GM12878 (cell line): ENCODE data around the gene PHACTR3. TPM values are rescaled to one million over a fixed set of nuclear protein-coding genes. Genes with fewer than 3 reads are reported as not detected.

Experiments
- ATAC-seq: fragments of 200-7000 bp; cut with Tn5 transposase; 3 replicates; pipeline ENCODE4 v1.9.1; 2020; ENCODE audit warnings: mild to moderate bottlenecking, moderate library complexity
- BruUV-seq: library from RNA; stranded (reverse); fragments of 400-500 nt; replicated peaks from 2 replicates; lab custom pipeline; 2021; lab: Mats Ljungman, UMichigan
- CTCF ChIA-PET: fragments of 300-600 bp; sonication (Branson Sonifier 250); formaldehyde crosslinking; extraction: SDS; loops from one replicate; lab custom pipeline; 2021; ENCODE audit warnings: inconsistent platforms; lab: Yijun Ruan, JAX
- POLR2A ChIA-PET: fragments of 350-600 bp; formaldehyde crosslinking; extraction: SDS; loops from one replicate; lab custom pipeline; 2021; ENCODE audit warnings: inconsistent platforms; lab: Charles Lee
- RAD21 ChIA-PET: fragments of 300-600 bp; sonication (Branson Sonifier 250); formaldehyde crosslinking; loops from one replicate; lab custom pipeline; 2023; ENCODE audit warnings: antibody characterized with exemption; ENCODE audit not compliant: unreplicated experiment; lab: Charles Lee
- SMC1A ChIA-PET: fragments of 300-600 bp; sonication (Branson Sonifier 250); formaldehyde crosslinking; loops from one replicate; lab custom pipeline; 2023; ENCODE audit not compliant: unreplicated experiment, uncharacterized antibody; lab: Charles Lee
- DNase-seq: peaks from one replicate; pipeline ENCODE4 v3.0.0-alpha.2; 2011; ENCODE audit warnings: low read depth, low spot score
- FAIRE-seq: peaks from 3 replicates; lab custom pipeline; 2011; peaks lifted over from hg19 to GRCh38; lab: Jason Lieb, UNC
- H2AFZ ChIP-seq: 2 replicates; pipeline ENCODE4 v1.6.0; 2011; ENCODE audit warnings: low read depth, low read length, control low read depth; ENCODE audit not compliant: control insufficient read depth
- H3K27ac ChIP-seq: 2 replicates; pipeline ENCODE4 v1.5.1; 2011; ENCODE audit warnings: control low read depth; ENCODE audit not compliant: control insufficient read depth, insufficient read depth
- H3K27me3 ChIP-seq, 2 experiments: replicated peaks in 1 of 2; 2 replicates each; pipeline versions ENCODE4 v1.6.0 to v1.6.1; 2011; ENCODE audit warnings: low read length in 1 of 2; ENCODE audit not compliant: control insufficient read depth in 2 of 2, insufficient read depth in 2 of 2
- H3K36me3 ChIP-seq, 2 experiments: 2 replicates each; pipeline ENCODE4 v1.5.1; 2011; ENCODE audit warnings: low read length in 1 of 2; ENCODE audit not compliant: control insufficient read depth in 2 of 2, insufficient read depth in 2 of 2
- H3K4me1 ChIP-seq: 2 replicates; pipeline ENCODE4 v1.6.1; 2011; ENCODE audit warnings: mild to moderate bottlenecking, low read length, moderate library complexity, mixed read lengths; ENCODE audit not compliant: control insufficient read depth, insufficient read depth
- H3K4me2 ChIP-seq: 2 replicates; pipeline ENCODE4 v1.6.0; 2011; ENCODE audit warnings: control low read depth; ENCODE audit not compliant: control insufficient read depth, insufficient read depth
- H3K4me3 ChIP-seq: fragments of 200-600 bp; sonication (generic); 2 replicates; pipeline ENCODE4 v1.5.1; 2016
- H3K79me2 ChIP-seq: 2 replicates; pipeline ENCODE4 v1.6.0; 2011; ENCODE audit warnings: low read length; ENCODE audit not compliant: control insufficient read depth, insufficient read depth
- H3K9ac ChIP-seq: 2 replicates; pipeline ENCODE4 v1.8.0; 2011; ENCODE audit warnings: low read length, control low read depth, mixed read lengths; ENCODE audit not compliant: control insufficient read depth, insufficient read depth
- H3K9me3 ChIP-seq: replicated peaks from 3 replicates; pipeline ENCODE4 v1.5.1; 2011; ENCODE audit warnings: mild to moderate bottlenecking, low read length; ENCODE audit not compliant: control insufficient read depth, insufficient read depth
- H4K20me1 ChIP-seq: 2 replicates; pipeline ENCODE4 v1.6.0; 2011; ENCODE audit not compliant: control insufficient read depth, insufficient read depth
- ASH2L ChIP-seq: fragments of 300-600, 200-600 bp; sonication (generic); IDR thresholded peaks from 2 replicates; pipeline ENCODE4 v1.6.1; 2017; ENCODE audit warnings: low read depth, mild to moderate bottlenecking, borderline replicate concordance
- BRCA1 ChIP-seq: IDR thresholded peaks from 2 replicates; pipeline ENCODE4 v1.6.1; 2011; ENCODE audit warnings: low read depth, low read length, improper control_type of control experiment
- CUX1 ChIP-seq: IDR thresholded peaks from 2 replicates; pipeline ENCODE4 v1.6.1; 2012; ENCODE audit warnings: improper control_type of control experiment, low read depth, low read length; ENCODE audit not compliant: insufficient replicate concordance
- FOS ChIP-seq: IDR thresholded peaks from 3 replicates; pipeline ENCODE4 v1.6.1; 2011; ENCODE audit warnings: borderline replicate concordance; ENCODE audit not compliant: insufficient read length; ENCODE audit errors: extremely low read depth
- KDM1A ChIP-seq: fragments of 200-600 bp; sonication (generic); IDR thresholded peaks from 2 replicates; pipeline ENCODE4 v1.6.1; 2016; ENCODE audit warnings: borderline replicate concordance
- MLLT1 ChIP-seq: fragments of 450-650 bp; IDR thresholded peaks from 2 replicates; pipeline ENCODE4 v1.6.1; 2016; ENCODE audit warnings: mild to moderate bottlenecking
- PKNOX1 ChIP-seq: fragments of 450-650 bp; IDR thresholded peaks from 2 replicates; pipeline ENCODE4 v1.6.1; 2016; ENCODE audit warnings: mild to moderate bottlenecking
- SMAD1 ChIP-seq: fragments of 450-650 bp; IDR thresholded peaks from 2 replicates; pipeline ENCODE4 v1.6.1; 2018; ENCODE audit warnings: mild to moderate bottlenecking, low read depth; ENCODE audit not compliant: partially characterized antibody
- USF1 ChIP-seq: IDR thresholded peaks from 2 replicates; pipeline ENCODE4 v1.6.1; 2011; ENCODE audit warnings: borderline replicate concordance, low read depth, mild to moderate bottlenecking, moderate library complexity, mixed read lengths, low read length; ENCODE audit not compliant: insufficient read depth; ENCODE audit errors: extremely low read length
- YY1 ChIP-seq: IDR thresholded peaks from 2 replicates; pipeline ENCODE4 v1.6.1; 2011; ENCODE audit warnings: low read depth, mild to moderate bottlenecking, low read length
- WGBS: methylation state at CpG from one replicate; pipeline ENCODE4 v1.1.6; 2016; ENCODE audit warnings: low lambda C conversion rate; ENCODE audit not compliant: insufficient replicate concordance, insufficient coverage; ENCODE audit errors: missing lambda C conversion rate; 5-methylcytosine and 5-hydroxymethylcytosine counted together
- in situ Hi-C: fragments of 300-500 bp; cut with MboI; formaldehyde crosslinking; loops from 9 replicates; pipeline ENCODE4 v1.14.3; 2018; ENCODE audit warnings: mixed read lengths
- intact Hi-C: fragments of 100-400 bp; cut with micrococcal nuclease; formaldehyde crosslinking; loops from one replicate; pipeline ENCODE4 v1.14.2; 2022; ENCODE audit not compliant: unreplicated experiment
- polyA plus RNA-seq, 11 experiments: library from polyadenylated mRNA; depleted of rRNA in 4 of 11; unstranded in 6 of 11; stranded (reverse) in 5 of 11; fragments of >200 nt; fragmentation: Nextera tagmentation in 4 of 11; fragmentation: Illumina TruSeq in 1 of 11; extraction: Ambion mirVana in 4 of 11; extraction: Trizol in 1 of 11; gene quantifications; 1 replicate in 1 of 11; 2 replicates in 10 of 11; pipeline versions ENCODE4 v1.2.1 to v1.2.3, GENCODE V29; 2011 to 2016; ENCODE audit warnings: inconsistent platforms in 2 of 11, missing spikeins in 2 of 11, low read depth in 1 of 11
- total RNA-seq, 4 experiments: library from RNA; depleted of rRNA in 3 of 4; stranded (reverse); fragments of >200 nt in 3 of 4; fragmentation: Illumina TruSeq in 1 of 4; extraction: Trizol in 1 of 4; gene quantifications; 2 replicates each; pipeline versions ENCODE4 v1.2.1 to v1.2.3, GENCODE V29; 2013 to 2021

The PHACTR3 gene
- total and polyA plus RNA-seq, 10 of the 15 experiments (the other 5 are each of a cell fraction or from before 2014, with no cell fraction given), result 0.17 to 2.7 (median 0.27) TPM; not detected in 1

- intact Hi-C loops, result no loop called here
- WGBS, result 47% methylated on average over 17 of the region's 19 CpGs
- BruUV-seq, result no TSS peak
- H3K9ac ChIP-seq, result no peak overlapping the region
- SMC1A ChIA-PET, result no interaction called here
- peaks cover 11% of the 10 kb centered on the region for H3K4me1 ChIP-seq
- no peak overlapping the region for H2AFZ ChIP-seq
- FAIRE-seq, result no peak
- DNase-seq, result no peak
- no peak for TF ChIP-seq USF1
- no peak for TF ChIP-seq SMAD1
- TF ChIP-seq YY1, result no peak
- TF ChIP-seq ASH2L, result no peak
- no peak for TF ChIP-seq FOS
- no peak for TF ChIP-seq PKNOX1
- no peak for TF ChIP-seq BRCA1
- TF ChIP-seq KDM1A, result no peak
- TF ChIP-seq MLLT1, result no peak
- no peak for TF ChIP-seq CUX1
- no peak overlapping the region for H3K27ac ChIP-seq
- peaks cover 0 to 2% of the 10 kb centered on the region in 2 experiments; a peak in 2 of 4 replicates for H3K27me3 ChIP-seq
- CTCF ChIA-PET, result interaction anchor here (1.1 kb wide), 1 partner anchor 19 kb away, joined by 3 read pairs; no protein-coding TSS in a partner anchor
- POLR2A ChIA-PET, result no interaction called here
- no peak overlapping the region for H3K4me3 ChIP-seq
- no peak overlapping the region for H3K4me2 ChIP-seq
- no peaks in the 10 kb centered on the region for H3K36me3 ChIP-seq
- no peak for ATAC-seq
- no peaks in the 10 kb centered on the region for H4K20me1 ChIP-seq
- H3K9me3 ChIP-seq, result no peaks in the 10 kb centered on the region
- RAD21 ChIA-PET, result no interaction called here
- in situ Hi-C loops, result no loop called here
- H3K79me2 ChIP-seq, result no peaks in the 10 kb centered on the region
Measured at GRCh38 chr20:59829054-59829785, 224.9 kb downstream of the PHACTR3 start.
